Activated T-helper 1 cell treated with Interleukin-2 at 50 U/mL for 16 hours (primary cell): ENCODE data around the gene SPACA4.
"Not testable (repeated sequence)": the region's sequence is repeated elsewhere in the genome, so short reads cannot be mapped to it uniquely, and the experiment has no call there.

Experiments
- DNase-seq: peaks from one replicate; pipeline ENCODE4 v3.0.0-alpha.2; 2020; ENCODE audit warnings: low read depth

Gene SPACA4, protein sequence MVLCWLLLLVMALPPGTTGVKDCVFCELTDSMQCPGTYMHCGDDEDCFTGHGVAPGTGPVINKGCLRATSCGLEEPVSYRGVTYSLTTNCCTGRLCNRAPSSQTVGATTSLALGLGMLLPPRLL

DNA sequence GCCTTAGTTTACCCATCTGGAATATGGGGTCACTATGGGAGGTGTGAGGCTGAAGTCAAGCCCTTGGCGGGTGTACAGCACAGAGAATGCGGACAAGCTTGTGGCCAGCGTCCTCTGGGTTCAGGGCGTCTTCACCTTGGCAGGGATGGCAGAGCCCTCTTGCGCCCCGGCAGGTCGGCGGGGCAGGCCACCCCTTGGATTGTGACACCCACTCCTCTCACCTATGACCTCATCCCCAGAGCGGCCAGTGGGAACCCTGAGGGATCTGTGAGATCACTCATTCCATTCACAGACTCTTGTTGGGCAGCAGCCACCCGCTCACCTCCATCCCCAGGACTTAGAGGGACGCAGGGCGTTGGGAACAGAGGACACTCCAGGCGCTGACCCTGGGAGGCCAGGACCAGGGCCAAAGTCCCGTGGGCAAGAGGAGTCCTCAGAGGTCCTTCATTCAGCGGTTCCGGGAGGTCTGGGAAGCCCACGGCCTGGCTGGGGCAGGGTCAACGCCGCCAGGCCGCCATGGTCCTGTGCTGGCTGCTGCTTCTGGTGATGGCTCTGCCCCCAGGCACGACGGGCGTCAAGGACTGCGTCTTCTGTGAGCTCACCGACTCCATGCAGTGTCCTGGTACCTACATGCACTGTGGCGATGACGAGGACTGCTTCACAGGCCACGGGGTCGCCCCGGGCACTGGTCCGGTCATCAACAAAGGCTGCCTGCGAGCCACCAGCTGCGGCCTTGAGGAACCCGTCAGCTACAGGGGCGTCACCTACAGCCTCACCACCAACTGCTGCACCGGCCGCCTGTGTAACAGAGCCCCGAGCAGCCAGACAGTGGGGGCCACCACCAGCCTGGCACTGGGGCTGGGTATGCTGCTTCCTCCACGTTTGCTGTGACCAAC is at the start of gene SPACA4:
TSS of gene SPACA4 (plus strand) at position 280 of the 896 bp plus-strand sequence. CDS start at position 517, 237 bp downstream.
- no peak for DNase-seq

DNA sequence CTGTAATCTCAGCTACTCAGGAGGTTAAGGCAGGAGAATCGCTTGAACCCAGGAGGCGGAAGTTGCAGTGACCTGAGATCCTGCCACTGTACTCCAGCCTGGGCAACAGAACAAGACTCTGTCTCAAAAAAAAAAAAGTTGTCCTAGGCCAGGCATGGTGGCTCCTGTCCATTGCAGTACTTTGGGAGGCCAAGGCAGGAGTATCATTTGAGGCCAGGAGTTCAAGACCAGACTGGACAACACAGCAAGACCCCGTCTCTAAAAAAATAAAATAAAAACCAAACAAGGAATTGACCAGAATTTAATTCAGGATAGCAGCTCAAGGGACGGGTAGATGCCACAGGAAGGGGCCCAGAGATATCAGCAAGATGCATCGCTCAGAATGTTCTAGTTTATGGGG is 49.7 kb upstream of the SPACA4 start:
- no peak for DNase-seq

DNA sequence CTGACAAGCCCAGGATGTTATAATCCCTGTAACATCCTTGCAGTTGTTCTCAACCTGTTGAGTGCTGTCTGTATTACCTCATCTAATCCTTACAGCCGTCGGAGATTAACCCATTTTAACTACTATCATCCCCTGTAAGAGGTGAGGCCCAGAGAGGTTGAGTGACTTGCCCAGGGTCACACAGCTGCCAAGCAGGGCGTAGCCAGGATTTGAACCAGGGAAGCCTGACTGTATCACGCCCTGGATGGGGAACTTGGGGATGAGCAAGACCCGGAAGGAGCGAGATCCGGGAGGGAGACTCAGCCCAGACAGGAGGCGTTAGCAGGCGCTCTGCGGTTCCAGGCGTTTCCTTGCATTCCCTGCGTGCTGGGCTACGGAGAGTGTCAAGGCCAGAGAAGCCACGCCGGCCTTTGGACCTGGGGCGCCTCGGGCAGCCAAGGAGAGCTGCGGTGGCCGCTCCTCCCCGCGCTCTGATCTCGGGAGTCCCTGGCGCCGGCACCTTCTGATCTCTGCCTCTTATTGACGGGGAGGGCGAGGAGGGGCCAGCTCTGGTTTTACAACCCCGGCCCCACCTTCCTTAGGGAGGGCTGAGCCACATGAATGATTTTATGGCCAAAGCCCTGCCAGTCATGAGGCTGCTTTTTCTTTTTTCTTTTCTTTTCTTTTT is 48.4 kb upstream of the SPACA4 start:
- DNase-seq = no peak

DNA sequence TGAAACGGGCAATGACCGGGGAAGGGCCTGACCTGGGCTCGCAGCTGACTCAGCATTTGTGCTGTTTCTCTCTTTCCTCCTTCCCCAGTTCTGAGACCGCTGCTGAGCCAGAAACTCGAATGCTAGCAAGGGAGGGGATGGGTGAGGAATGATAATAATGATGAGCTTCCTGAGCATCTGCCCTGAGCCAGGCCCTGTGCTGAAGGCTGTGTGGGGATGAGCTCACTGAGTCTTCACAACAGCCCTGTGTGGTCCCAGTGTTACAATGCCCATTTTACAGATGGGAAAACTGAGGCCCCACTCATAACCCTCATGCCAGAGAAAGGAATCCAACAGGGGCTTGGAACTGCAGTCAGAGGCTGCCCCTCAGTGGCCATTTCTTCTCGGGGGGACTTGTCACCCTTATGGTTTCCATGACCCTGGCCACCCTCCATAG is 46.4 kb upstream of the SPACA4 start:
- DNase-seq = no peak

DNA sequence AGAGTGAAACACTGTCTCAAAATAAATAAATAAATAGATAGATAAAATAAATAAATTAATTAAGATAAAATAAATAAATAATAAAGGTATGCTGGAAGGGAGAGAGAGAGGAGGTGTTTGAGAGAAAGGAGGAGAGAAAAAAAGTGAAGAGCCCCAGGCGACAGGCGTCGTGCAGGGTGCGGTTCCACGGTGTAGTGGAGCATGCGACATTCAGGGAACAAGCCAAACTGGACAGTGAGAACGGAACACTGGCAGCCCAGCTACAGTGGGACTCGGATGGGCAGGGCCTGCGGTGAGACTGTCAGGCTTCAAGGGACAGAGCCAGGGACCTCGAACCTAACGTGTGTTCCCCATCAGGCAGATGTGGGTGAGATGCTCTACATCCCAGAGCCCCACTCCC is 45.1 kb upstream of the SPACA4 start:
- DNase-seq = no peak

DNA sequence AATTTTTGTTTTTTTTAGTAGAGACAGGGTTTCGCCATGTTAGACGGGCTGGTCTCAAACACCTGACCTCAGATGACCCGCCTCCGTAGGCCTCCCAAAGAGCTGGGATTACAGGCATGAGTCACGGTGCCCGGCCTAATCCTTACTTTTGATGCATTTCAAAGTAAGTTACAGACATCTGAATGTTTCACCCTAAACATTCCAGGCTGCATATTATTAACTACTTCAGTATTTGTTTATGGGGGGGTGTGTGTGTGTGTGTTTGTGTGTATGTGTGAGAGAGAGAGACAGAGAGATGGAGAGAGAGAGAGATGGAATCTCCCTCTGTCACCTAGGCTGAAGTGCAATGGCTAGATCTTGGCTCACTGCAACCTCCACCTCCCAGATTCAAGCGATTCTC is 41.5 kb upstream of the SPACA4 start:
- DNase-seq = no peak

DNA sequence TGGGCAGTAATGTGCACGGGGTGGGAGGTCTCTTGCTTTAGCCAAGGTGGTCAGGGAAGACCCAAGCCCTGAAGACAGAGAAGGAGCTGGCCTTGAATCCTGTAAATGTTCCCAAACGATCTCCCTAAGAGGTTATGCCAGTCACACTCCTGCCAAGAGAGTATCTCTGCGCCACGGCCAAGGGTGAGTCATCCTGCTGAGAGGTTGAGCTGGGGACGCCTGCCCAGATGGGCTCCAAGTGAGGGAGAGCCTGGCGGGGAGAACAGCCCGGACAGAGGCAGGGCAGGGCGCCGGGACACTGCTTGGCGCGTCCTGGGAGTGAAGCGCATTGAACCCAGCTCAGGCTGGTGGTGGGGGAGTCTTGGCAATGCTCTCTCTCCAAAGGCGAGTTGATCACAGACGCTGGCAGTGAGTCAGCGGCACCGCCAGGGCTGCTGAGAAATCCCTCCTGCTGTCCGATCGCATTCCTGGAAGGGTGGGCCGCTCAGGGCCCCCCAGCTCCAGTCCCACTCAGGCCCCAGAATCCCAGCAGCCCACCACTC is 38.1 kb upstream of the SPACA4 start:
- DNase-seq = no peak

DNA sequence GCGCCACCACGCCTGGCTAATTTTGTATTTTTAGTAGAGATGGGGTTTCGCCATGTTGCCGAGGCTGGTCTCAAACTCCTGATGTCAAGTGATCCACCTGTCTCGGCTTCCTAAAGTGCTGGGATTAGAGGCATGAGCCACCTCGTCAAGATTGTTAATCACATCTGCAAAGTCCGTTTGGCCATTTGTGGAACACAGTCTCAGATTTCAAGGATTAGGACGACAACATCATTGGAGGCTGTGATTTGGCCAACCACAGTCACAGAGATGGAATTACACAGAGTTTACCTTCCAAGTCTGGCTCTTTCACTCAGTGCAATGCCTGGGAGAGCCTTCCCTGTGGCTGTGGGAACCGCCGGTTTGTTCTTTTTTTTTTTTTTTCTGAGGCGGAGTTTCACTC is 36.7 kb upstream of the SPACA4 start:
- no peak for DNase-seq

DNA sequence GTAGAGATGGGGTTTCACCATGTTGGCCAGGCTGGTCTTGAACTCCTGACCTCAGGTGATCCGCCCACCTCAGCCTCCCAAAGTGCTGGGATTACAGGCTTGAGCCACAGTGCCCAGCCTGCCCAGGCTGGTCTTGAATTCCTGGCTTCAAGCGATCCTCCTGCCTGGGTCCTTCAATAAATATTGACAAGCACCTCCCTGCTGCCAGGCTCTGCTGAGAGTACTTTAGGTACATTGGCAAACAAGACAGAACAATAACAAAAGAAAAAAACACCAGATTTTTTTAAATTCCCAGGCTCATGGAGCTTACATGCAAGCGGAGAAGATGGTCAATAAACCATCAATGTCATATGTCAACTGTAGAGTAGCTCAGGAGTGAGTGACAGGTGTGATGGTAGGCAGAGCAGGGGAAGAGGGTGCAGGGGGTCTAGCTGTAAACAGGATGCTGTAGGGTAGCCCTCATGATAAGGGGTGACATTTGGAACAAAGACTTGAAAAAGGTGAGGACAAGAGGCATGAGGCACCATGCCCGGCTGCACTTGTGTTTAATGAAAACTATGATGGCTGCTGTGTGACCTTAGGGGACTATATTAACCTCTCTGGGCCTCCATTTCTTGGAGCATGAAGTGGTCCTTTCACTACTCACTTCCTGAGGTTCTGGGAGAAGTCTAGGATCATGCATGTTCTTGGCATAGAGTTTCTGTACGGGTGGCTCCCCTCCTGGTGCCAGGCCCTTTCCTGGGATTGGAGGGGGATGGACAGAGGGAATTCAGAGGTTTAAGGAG is 35.0 kb upstream of the SPACA4 start:
- no peak for DNase-seq

DNA sequence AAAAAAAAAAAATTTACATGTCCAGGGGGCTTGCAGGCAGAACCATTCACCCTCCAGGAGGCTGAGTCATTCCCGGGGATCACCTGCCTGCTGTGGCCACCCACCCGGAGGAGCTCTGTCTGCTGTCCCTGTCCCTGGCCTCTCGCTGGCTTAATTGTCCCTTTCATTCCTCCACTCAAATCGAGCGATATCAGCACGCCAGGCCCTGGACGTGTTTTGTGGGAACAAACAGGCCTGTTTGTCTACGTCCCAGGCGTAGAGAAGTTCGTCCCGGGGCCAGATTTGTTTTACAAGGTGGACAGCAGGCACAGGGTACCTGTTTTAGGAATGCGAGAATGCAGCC is 33.4 kb upstream of the SPACA4 start:
- no peak for DNase-seq

DNA sequence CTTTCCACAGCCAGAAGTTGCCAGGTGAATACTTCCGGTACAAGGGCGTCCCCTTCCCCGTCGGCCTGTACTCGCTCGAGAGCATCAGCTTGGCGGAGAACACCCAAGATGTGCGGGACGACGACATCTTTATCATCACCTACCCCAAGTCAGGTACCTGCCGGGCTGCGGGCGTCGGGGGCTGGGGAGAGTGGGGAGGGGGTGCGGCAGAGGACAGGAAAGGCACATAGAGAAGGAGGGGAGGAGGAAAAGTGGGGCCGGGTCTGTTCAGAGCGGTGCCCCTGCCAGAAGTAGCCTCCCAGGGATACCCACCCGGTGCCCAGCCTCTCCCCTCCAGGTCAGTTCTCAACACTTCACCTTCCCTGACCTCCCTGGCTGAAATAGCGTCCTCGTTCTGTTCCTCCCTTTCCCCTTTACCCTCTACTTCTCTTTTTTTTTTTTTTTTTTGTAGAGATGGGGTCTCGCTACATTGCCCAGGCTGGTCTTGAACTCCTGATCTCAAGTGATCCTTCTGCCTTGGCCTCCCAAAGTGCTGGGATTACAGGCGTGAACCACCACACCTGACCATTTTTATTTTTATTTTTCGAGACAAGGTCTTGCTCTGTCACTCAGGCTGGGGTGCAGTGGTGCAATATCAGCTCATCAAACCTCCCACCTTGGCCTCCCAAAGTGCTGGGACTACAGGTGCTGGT is 30.5 kb upstream of the SPACA4 start:
- DNase-seq = no peak

DNA sequence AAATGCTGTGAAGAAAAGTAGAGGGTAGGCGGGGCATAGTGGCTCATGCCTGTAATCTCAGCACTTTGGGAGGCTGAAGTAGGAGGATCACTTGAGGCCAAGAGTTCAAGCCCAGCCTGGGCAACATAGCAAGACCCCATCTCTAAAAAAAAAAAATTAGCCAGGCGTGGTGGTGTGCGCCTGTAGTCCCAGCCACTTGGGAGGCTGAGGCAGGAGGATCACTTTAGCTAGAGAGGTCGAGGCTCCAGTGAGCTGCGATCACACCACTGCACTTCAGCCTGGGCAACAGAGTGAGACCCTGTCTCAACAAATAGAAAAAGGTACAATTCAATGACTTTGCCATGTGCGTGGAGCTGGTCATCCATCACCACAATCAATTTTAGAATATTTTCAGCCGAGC is 28.6 kb upstream of the SPACA4 start:
- not testable (repeated sequence) for DNase-seq

DNA sequence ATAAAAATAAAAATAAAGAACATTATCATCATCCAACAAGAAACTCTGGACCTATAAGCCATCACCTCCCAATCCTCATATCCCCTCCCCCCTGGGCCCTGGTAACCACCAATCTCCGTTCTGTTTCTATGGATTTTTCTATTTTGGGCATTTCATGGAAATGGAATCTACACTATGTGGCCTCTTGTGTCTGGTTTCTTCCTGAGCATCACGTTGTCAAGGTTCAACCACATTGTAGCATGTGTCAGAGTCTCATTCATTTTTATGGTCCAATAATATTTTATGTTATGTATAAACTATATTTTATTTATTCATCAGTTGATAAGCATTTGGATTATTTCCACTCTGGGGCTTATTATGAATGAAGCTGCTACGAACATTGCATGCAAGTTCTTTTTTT is 27.7 kb upstream of the SPACA4 start:
- no peak for DNase-seq

DNA sequence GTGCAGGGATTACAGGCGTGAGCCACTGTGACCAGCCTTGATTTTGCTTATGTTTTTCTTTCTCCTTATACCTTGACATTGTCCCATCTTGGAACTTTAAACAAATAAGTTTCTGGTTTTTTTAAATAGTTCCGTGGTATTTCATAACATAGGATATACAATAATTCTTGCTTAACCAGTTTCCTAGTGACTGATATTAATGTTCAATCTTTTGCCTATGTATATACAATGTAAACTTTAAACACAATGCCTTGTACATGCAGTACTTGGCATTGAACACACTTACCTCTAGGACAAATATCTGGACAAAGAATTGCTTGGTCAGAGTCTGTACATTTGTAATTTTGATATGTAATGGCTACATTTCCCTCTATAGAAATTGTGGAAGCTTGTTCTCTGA is 24.4 kb upstream of the SPACA4 start:
- DNase-seq = no peak

DNA sequence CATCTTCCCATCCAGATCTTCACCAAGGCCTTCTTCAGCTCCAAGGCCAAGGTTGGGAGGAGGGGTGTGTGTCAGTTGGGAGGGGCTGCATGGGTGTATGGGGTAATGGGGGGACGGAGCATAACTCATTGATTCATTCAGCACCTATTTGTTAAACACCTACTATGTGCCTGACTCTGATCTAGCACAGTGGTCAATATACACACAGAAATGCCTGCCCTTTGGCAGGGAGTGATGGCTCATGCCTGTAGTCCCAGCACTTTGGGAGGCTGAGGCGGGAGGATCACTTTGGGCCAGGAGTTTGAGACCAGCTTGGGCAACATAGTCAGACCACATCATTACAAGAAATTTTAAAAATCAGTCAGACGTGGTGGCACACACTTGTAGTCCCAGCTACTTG is 19.2 kb upstream of the SPACA4 start:
- DNase-seq = no peak

DNA sequence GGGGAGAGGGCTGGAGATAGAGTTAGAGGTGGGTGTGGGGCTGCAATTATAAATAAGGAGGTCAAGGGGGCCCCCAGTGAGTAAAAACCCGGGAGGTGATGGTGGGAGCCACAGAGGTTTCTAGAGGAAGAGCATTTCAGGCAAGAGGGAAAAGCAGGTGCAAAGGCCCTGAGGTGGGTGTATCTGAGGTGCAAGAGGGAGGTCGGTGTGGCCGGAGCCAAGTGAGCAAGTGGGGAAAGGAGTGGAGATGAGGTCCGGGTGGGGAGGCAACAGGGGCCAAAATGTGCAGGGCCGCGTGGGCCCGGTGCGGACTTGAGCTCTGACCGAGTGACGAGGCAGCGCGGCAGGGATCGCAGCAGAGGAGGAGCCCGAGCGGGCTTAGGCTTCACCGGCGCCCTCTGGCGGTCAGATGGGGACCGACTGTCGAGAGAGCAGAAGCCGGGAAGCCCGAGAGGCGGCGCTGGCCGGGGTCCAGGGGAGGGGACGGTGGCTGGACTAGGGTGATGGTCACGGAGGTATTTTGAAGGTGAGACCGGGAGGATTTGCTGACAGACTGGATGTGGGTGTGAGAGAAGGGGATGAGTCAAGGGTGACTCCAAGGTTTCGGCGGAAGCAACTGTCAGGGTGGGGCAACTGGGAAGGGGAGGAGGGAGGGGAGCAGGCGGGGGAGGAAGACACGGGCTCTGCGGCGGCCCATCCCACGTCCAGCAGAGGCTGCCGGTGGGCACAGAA is 17.7 kb upstream of the SPACA4 start:
- DNase-seq = peak; percentile 77

DNA sequence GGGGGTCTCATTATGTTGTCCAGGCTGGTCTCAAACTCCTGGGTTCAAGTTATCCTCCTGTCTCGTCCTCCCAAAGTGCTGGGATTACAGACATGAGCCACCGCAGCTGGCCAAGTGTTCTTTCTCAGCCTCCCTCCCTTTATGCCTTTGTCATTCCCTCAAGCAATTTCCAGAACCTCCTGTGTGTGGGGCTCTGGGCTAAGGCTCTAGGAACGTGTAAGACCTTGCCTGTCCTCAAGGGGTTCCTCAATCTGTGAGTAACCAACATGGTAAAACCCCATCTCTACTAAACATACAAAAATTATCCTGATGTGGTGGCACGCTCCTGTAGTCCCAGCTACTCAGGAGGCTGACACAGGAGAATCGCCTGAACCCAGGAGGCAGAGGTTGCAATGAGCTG is 15.5 kb upstream of the SPACA4 start:
- no peak for DNase-seq

DNA sequence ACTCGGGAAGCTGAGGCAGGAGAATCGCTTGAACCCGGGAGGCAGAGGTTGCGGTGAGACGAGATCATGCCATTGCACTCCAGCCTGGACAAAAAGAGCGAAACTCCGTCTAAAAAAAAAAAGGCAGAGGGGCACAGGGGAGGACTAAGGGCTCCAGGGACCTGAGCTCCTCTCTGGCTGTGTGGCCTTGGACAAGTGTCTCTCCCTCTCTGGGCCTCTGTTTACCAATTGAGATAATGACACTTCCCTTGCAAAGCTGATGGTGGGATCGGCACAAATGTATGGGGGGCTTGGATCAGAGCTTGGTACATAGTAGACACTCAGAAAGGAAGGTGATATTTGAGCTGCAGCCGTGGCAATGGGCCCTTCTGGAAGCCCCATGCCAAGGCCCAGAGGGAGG is 11.4 kb upstream of the SPACA4 start:
- DNase-seq = no peak

DNA sequence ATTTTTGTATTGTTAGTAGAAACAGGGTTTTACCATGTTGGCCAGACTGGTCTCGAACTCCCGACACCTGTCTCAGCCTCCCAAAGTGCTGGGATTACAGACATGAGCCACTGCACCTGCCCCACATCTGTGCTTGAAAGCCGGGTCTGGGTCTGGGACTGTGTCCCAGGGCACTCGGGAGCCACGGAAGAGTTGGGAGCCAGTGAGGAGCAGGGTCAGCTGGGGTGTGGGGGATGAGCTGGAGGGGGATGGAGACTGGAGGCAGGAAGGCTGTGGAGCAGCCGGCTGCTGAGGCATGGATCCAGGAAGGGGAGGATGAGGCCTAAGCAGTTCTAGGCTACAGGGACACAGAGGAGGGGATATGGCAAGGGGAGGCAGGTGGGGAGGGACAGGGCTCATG is 10.7 kb upstream of the SPACA4 start:
- DNase-seq = no peak

DNA sequence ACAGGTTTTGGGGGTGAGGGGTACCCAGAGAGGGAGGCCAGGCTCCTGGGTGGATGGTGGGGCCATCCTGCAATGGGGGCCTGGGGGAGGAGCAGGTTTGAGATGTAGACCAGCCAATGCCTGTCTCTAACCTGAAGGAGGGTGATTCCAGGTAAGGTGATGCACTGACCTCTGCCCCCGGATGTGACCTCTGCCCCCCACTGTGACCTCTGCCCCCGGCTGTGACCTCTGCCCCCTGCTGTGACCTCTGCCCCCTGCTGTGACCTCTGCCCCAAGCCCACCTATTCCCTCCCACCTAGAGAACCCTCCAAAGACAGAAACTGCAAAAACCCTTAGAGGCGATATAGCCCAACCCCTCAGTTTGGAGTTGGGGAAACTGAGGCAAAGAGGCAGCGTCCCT is 10.3 kb upstream of the SPACA4 start:
- DNase-seq = no peak
